ENCODE results near the gene CCL15. TPM values are rescaled to one million over a fixed set of nuclear protein-coding genes. Genes with fewer than 3 reads are reported as not detected.

CCL15 gene
- total and polyA plus RNA-seq, 2 of the 13 experiments (the other 11 are each of a cell fraction or from before 2014, with no cell fraction given): 29.2 to 45.9 TPM

- no peak for TF ChIP-seq ZBTB26 (CRISPR knock-in tag; IDR thresholded peaks at IDR 0.05; ENCODE audit: borderline replicate concordance)
- TF ChIP-seq SMAD9 (CRISPR knock-in tag; IDR thresholded peaks at IDR 0.05): no peak
- peak; percentile 58; the same call in 1 of the 2 replicates for TF ChIP-seq ZBTB38 (CRISPR knock-in tag; IDR thresholded peaks at IDR 0.05)
- no peak; the same call in 1 of the 2 replicates for TF ChIP-seq SALL1 (CRISPR knock-in tag; IDR thresholded peaks at IDR 0.05)
- no peak for TF ChIP-seq ZNF337 (CRISPR knock-in tag; IDR thresholded peaks at IDR 0.05; ENCODE audit: borderline replicate concordance, low read depth)
- TF ChIP-seq ISL2 (CRISPR knock-in tag; IDR thresholded peaks at IDR 0.05): no peak
- TF ChIP-seq KDM4B (CRISPR knock-in tag; IDR thresholded peaks at IDR 0.05): no peak
- TF ChIP-seq SNAPC4 (CRISPR knock-in tag; IDR thresholded peaks at IDR 0.05): no peak
- TF ChIP-seq ESRRA (CRISPR knock-in tag; IDR thresholded peaks at IDR 0.05; ENCODE audit: low read depth): no peak
- peak; percentile 28; the same call in 1 of the 2 replicates for TF ChIP-seq SPEN (CRISPR knock-in tag; IDR thresholded peaks at IDR 0.05; ENCODE audit: low read depth)
- no peak for TF ChIP-seq ZBTB14 (CRISPR knock-in tag; IDR thresholded peaks at IDR 0.05)
- no peak for TF ChIP-seq KDM5B (CRISPR knock-in tag; IDR thresholded peaks at IDR 0.05; ENCODE audit: borderline replicate concordance)
- no peak for TF ChIP-seq RBM39 (IDR thresholded peaks at IDR 0.05; ENCODE audit: low read depth, low read length, poor library complexity, severe bottlenecking)
- TF ChIP-seq ZNF451 (CRISPR knock-in tag; IDR thresholded peaks at IDR 0.05): no peak
- TF ChIP-seq KLF15 (CRISPR knock-in tag; IDR thresholded peaks at IDR 0.05; ENCODE audit: borderline replicate concordance): no peak
- TF ChIP-seq SMC3 (IDR thresholded peaks at IDR 0.05; ENCODE audit: low read length): peak; percentile 11; the same call in 1 of the 2 replicates
- TF ChIP-seq PTBP1 (IDR thresholded peaks at IDR 0.05; ENCODE audit: low read depth, low read length, poor library complexity, severe bottlenecking): no peak
- no peak for TF ChIP-seq PITX1 (CRISPR knock-in tag; IDR thresholded peaks at IDR 0.05)
- no peak for TF ChIP-seq U2AF2 (IDR thresholded peaks at IDR 0.05; ENCODE audit: low read depth, low read length)
- no peak for TF ChIP-seq MTA3 (CRISPR knock-in tag; IDR thresholded peaks at IDR 0.05)
- no peak for TF ChIP-seq SMAD1 (CRISPR knock-in tag; IDR thresholded peaks at IDR 0.05; ENCODE audit: borderline replicate concordance, low read depth)
- TF ChIP-seq HOXA9 (CRISPR knock-in tag; IDR thresholded peaks at IDR 0.05; ENCODE audit: borderline replicate concordance): no peak
- TF ChIP-seq ATF7-NPFF (CRISPR knock-in tag; IDR thresholded peaks at IDR 0.05; ENCODE audit: low read depth): no peak
- TF ChIP-seq MXI1 (IDR thresholded peaks at IDR 0.05; ENCODE audit: borderline replicate concordance, low read depth, low read length): no peak
- no peak for TF ChIP-seq ZNF883 (CRISPR knock-in tag; IDR thresholded peaks at IDR 0.05; ENCODE audit: not compliant biosample characterization)
Measured at GRCh38 chr17:35981246-35981645, 20.1 kb downstream of the CCL15 start, which contains the start of gene CCL16 (continued).
